Cortex of kidney (tissue), 1 donor: ENCODE data around the gene STIM1.
"Not testable (repeated sequence)": the region's sequence is repeated elsewhere in the genome, so short reads cannot be mapped to it uniquely, and the experiment has no call there.

ENCODE experiments used
- DNase-seq: peaks from one replicate; lab custom pipeline; 2025; lab: John Stamatoyannopoulos, UW

The STIM1 gene

DNA sequence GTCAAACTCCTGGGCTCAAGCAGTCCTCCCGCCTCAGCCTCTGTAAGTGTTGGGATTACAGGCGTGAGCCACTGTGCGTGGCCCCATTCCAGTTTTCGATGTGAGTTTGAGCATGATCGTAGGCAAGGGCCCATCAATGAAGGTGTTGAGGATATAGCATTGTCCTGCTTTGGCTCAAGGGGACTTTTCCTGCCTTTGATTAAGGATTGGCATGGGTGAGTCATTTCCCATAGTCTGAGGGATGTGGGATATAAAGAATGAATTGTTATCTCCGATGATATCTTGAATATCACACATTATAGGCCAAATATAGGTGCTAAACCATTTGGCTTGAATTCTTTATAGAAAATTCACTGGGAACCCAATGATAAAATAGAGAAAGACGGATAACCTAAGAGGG is 30.4 kb downstream of the STIM1 start:
- no peak for DNase-seq

DNA sequence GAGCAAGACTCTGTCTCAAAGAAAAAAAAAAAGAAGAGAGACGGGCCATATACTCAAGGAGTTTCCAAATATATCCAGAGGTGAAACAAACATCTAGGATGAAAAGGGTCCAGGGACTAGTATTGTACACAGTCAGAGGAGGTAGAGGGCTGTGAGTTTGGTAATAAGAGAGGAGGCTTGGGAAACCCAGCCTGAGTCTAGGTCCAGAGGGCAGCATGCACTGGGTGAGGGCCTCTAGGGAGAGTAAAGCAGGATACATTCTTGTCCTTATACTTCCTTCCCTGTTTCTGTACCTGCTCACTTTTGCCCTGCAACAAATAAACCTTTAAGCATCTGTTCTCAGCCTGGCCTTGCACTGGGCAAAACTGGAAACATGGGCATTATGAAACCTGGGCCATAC is 31.5 kb downstream of the STIM1 start:
- no peak for DNase-seq

DNA sequence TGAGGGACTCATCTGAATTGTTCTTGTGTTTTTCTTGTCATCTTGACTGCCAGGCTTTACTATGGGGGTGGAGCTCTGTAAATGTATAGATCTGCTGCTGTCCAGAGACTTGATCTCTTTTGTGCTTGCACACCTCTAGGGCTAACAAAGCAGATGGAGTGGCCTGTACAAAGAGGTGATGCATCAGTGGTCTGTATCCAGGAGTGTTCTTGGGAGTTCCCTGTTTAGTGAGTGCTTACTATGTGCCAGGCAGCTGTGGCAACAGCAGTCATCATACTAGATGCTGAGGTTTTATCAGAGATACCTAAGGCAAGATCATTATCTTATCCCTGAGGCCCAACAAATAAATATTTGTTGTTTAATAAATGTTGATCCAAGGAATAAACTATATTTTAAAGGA is 33.4 kb downstream of the STIM1 start:
- DNase-seq: no peak

DNA sequence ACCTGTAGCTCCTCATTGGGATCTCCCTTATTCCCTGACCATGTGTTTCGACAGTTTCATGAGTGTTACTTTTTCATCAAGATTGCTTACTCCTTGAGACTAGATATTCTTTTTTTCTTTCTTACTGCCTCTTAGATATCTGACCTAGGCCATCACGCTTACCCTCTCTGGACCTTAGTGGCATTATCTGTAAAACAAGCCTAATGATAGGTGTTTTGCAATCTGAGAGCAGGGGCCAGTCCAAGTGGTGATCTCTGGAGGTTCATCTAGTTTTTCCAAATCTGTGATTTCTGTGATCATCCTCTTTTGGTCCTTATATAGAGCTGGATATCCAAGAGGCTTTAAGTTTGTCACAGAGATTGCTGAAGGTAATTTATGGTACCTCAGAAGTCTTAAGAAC is 34.5 kb downstream of the STIM1 start:
- no peak for DNase-seq

GRCh38 chr11:3890806-3891205 is 35.3 kb downstream of the STIM1 start:
- DNase-seq: no peak

- DNase-seq: no peak
Observed at GRCh38 chr11:3891751-3892150, 36.3 kb downstream of the STIM1 start.

DNA sequence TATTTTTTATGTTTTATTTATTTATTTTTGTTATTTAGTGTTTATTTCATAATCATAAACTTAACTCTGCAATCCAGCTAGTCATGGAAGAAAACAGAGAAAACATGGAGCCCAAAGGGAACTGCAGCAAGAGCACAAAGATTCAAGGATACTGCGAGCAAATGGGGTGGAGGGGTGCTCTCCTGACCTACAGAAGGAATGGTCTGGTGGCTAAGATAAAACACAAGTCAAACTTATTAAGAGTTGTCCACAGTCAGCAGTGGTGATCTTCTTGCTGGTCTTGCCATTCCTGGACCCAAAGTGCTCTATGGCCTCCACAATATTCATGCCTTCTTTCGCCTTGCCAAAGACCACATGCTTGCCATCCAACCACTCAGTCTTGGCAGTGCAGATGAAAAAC is 36.7 kb downstream of the STIM1 start:
- no peak for DNase-seq

GRCh38 chr11:3893311-3893710 is 37.8 kb downstream of the STIM1 start:
- no peak for DNase-seq

- DNase-seq: no peak
Observed at GRCh38 chr11:3894128-3894731, 38.8 kb downstream of the STIM1 start.

DNA sequence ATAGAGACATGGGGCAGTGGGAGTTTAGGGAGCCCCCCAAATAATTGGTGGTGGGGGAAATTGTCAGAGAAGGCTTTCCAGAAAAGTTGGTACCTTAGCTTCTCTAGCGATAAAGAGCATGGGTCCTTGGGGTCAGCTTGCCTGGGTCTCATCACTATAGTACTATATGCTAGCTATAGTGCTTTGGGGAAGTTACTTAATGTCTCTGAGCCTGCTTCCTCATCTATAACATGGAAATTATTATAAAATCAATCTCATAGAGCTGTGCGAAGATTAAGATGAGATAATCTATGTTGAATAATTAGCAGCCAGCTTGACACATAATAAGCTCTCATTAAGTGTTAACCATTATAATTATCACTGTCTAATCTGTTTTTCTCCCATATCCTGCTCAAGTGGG is 41.2 kb downstream of the STIM1 start:
- no peak for DNase-seq

GRCh38 chr11:3900230-3900629 is 44.8 kb downstream of the STIM1 start:
- DNase-seq: not testable (repeated sequence)

- DNase-seq: no peak
Observed at GRCh38 chr11:3901249-3902025, 46.0 kb downstream of the STIM1 start.

- DNase-seq: no peak
Observed at GRCh38 chr11:3902441-3902840, 47.0 kb downstream of the STIM1 start.

- DNase-seq: no peak
Observed at GRCh38 chr11:3903207-3903896, 47.9 kb downstream of the STIM1 start.

DNA sequence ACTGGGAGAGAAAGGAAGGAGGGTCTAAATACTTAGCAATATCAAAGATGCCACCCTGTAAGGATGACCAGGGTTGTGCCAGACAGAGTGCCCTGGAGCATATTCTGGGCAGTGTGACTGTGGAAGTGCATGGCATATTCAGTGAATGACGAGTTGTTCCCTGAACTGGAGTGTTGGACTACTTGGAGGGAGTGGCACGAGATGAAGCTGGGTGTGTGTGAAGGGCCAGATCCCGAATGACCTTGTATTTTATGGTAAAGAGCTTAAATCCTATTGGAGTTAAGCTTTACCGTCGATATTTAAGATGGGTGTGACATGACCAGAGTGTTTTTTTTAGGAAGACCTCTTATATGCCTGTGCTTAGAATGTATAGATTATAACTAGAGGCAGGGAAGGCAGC is 48.8 kb downstream of the STIM1 start:
- DNase-seq: no peak

GRCh38 chr11:3905080-3905953 is 49.9 kb downstream of the STIM1 start:
- no peak for DNase-seq

DNA sequence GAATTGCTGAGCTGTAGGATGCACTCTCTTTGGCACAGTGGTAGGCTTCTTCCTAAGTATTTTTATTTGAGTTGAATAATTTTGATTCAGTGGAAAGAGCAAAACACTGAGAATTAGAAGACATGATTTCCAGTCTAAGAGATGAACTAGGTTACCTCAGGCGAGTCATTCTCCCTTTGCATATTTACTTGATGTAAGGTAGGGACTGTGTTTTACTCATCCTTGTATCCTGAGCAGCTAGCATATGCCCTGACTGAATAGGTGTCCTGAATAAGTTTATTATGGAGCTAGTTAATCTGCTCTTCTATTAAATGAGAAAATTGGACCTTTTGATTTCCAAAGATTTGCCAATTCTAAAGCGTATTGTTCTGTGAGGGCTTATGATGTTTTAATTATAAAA is 50.7 kb downstream of the STIM1 start:
- no peak for DNase-seq

DNA sequence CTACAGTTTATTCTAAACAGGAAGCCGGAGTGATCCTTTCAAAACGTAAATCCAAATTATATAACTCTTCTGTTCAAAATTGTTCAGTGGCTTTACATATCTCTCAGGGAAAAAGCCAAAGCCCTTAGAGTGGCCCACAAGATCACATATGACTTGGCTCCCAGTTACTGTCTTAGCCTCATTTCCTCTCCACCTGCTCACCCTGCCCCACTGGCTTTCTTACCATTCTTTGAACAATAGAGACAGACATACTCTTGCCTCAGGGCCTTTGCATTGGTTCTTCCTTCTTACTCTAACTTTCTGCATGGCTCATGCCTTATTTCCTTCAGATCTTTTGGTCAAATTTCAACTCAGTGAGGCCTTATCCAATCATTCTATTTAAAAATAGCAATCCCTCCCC is 52.1 kb downstream of the STIM1 start:
- DNase-seq: no peak

- no peak for DNase-seq
Observed at GRCh38 chr11:3909901-3910300, 54.4 kb downstream of the STIM1 start.

DNA sequence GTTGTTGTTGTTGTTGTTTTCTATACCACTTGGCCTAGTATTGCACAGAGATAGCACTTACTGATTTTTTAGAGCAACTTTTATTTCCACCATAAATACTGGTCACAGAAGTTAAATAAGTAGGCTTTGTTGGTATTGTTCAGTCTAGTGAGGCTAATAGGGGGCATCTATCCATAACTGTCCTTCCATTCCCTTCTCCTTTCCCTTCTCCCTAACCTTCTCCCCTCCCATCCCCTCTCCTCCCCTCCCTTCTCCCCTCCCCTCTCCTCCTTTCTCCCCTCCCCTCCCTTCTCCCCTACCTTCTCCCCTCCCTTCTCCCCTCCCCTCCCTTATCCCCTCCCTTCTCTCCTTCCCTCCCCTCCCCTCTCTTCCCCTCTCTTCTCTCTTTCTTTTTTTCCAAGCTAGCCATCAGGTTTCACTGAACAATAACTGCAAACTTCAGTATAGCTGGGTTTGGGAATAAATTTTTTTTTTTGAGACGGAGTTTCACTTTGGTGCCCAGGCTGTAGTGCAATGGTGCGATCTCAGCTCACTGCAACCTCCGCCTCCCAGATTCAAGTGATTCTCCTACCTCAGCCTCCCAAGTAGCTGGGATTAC is 56.5 kb downstream of the STIM1 start:
- DNase-seq: no peak

- DNase-seq: no peak
Observed at GRCh38 chr11:3913921-3914320, 58.5 kb downstream of the STIM1 start.

DNA sequence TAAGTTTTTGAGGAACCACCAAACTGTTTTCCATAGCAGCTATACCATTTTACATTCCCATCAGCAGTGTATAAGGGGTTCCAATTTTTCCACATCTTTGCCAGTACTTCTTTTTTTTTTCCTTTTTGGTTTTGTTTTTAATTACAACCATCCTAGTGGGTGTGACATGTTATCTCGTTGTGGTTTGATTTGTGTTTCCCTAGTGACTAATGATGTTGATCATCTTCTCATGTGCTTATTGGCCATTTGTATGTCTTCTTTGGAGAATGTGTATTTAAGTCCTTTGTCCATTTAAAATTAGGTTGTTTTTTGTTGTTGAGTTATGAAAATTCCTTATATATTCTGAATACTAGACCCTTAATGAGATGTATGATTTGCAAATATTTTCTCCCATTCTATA is 59.3 kb downstream of the STIM1 start:
- DNase-seq: no peak
